Posterior vena cava (tissue), 2 donors: Measurements from ENCODE around the gene BAZ2B. TPM values are rescaled to one million over a fixed set of nuclear protein-coding genes. Genes with fewer than 3 reads are reported as not detected.
"Not testable (repeated sequence)": the region's sequence is repeated elsewhere in the genome, so short reads cannot be mapped to it uniquely, and the experiment has no call there.

Source experiments
- DNase-seq: peaks from one replicate; pipeline ENCODE4 v3.0.0-alpha.2; 2020; ENCODE audit warnings: low spot score
- intact Hi-C, 2 donors: fragments of 100-400 bp; cut with DNase I; formaldehyde crosslinking; loops; one replicate each; pipeline versions ENCODE4 v1.14.1 to v1.14.2; 2022 to 2023
- total RNA-seq, 2 donors: library from RNA; stranded (reverse); fragmentation: NEBNext Ultra II Directional; extraction: Animal tissue kit (Norgen Biotek cat#: 25700); gene quantifications; one replicate each; pipeline ENCODE4 v1.2.1, GENCODE V29; 2021
- donor health status: DM: yes; HTN: yes; CAD: no.
- donor health status: DM: yes; HTN: yes; CAD: no.

Gene BAZ2B
- total RNA-seq, 2 donors from 2014 or later = 63.2 to 66.7 TPM

GRCh38 chr2:159546716-159547430 lies 69.5 kb downstream of the BAZ2B start:
- intact Hi-C loops = no loop called here

GRCh38 chr2:159546039-159546438 lies 70.3 kb downstream of the BAZ2B start:
- intact Hi-C loops = no loop called here
- DNase-seq = no peak

More at GRCh38 chr2:159546716-159547430, 69.5 kb downstream of the BAZ2B start:
- no peak for DNase-seq

GRCh38 chr2:159545085-159545484 lies 71.3 kb downstream of the BAZ2B start:
- intact Hi-C loops = no loop called here
- DNase-seq = no peak

GRCh38 chr2:159542101-159542500 lies 74.2 kb downstream of the BAZ2B start:
- intact Hi-C loops = no loop called here
- no peak for DNase-seq

GRCh38 chr2:159539701-159540100 lies 76.6 kb downstream of the BAZ2B start:
- no peak for DNase-seq
- intact Hi-C loops = no loop called here

GRCh38 chr2:159538801-159539200 lies 77.5 kb downstream of the BAZ2B start:
- no peak for DNase-seq
- intact Hi-C loops = no loop called here

- DNase-seq, intact Hi-C loops: not testable (repeated sequence)
These were observed 81.1 kb downstream of the BAZ2B start for GRCh38 chr2:159535261-159535660.

- no peak for DNase-seq
- intact Hi-C loops = no loop called here
These were observed 84.9 kb downstream of the BAZ2B start for GRCh38 chr2:159531475-159531874.

GRCh38 chr2:159526433-159526832 lies 89.9 kb downstream of the BAZ2B start:
- no peak for DNase-seq
- intact Hi-C loops = no loop called here

GRCh38 chr2:159525012-159525411 lies 91.3 kb downstream of the BAZ2B start:
- no peak for DNase-seq
- intact Hi-C loops = no loop called here

GRCh38 chr2:159521272-159521671 lies 95.1 kb downstream of the BAZ2B start:
- intact Hi-C loops = no loop called here

GRCh38 chr2:159518321-159519005 lies 97.9 kb downstream of the BAZ2B start:
- intact Hi-C loops = no loop called here

More at GRCh38 chr2:159521272-159521671, 95.1 kb downstream of the BAZ2B start:
- no peak for DNase-seq

GRCh38 chr2:159516241-159516758 lies 100.0 kb downstream of the BAZ2B start:
- intact Hi-C loops = no loop called here
- no peak for DNase-seq

More at GRCh38 chr2:159518321-159519005, 97.9 kb downstream of the BAZ2B start:
- DNase-seq = no peak

- no peak for DNase-seq
- intact Hi-C loops = no loop called here
These were observed 100.9 kb downstream of the BAZ2B start for GRCh38 chr2:159515441-159515840.

- no peak for DNase-seq
- intact Hi-C loops = no loop called here
These were observed 102.6 kb downstream of the BAZ2B start for GRCh38 chr2:159513745-159514144.

- no peak for DNase-seq
- intact Hi-C loops = no loop called here
These were observed 108.2 kb downstream of the BAZ2B start for GRCh38 chr2:159508140-159508539.

GRCh38 chr2:159506764-159507440 lies 109.4 kb downstream of the BAZ2B start:
- intact Hi-C loops = no loop called here
- no peak for DNase-seq

GRCh38 chr2:159506202-159506601 lies 110.1 kb downstream of the BAZ2B start:
- intact Hi-C loops = no loop called here
- DNase-seq = no peak

GRCh38 chr2:159505196-159505595 lies 111.2 kb downstream of the BAZ2B start:
- intact Hi-C loops = no loop called here

GRCh38 chr2:159501743-159502142 lies 114.6 kb downstream of the BAZ2B start:
- intact Hi-C loops = no loop called here
- DNase-seq = no peak

More at GRCh38 chr2:159505196-159505595, 111.2 kb downstream of the BAZ2B start:
- DNase-seq = no peak
